Measurements from ENCODE around the gene CAB39L. TPM values are rescaled to one million over a fixed set of nuclear protein-coding genes. Genes with fewer than 3 reads are reported as not detected.

CAB39L gene
- total and polyA plus RNA-seq, 2 of the 13 experiments (the other 11 are each of a cell fraction or from before 2014, with no cell fraction given), result 3.1 to 6.1 TPM

GRCh38 chr13:49410006-49410405 lies 33.9 kb downstream of the CAB39L start (continued):
- TF ChIP-seq HNF1B (CRISPR knock-in tag; IDR thresholded peaks at IDR 0.05), result no peak
- no peak for TF ChIP-seq TFDP2 (CRISPR knock-in tag; IDR thresholded peaks at IDR 0.05)
- no peak for TF ChIP-seq NFKB2 (CRISPR knock-in tag; IDR thresholded peaks at IDR 0.05; ENCODE audit: borderline replicate concordance)

- Histone ChIP-seq H3K27me3 (ENCODE audit: control insufficient read depth in 1 of 2, insufficient read depth in 2 of 2, low read length in 2 of 2) (no peaks in the 10 kb centered on the region), H3K9ac (ENCODE audit: insufficient read depth, low read depth, low read length) (no peak overlapping the region), H3K27ac (ENCODE audit: extremely low read length, insufficient read depth, low read length) (no peak overlapping the region), H3K9me3 (ENCODE audit: low read length) (no peaks in the 10 kb centered on the region), H3K79me2 (ENCODE audit: insufficient read depth, low read length) (no peaks in the 10 kb centered on the region), H3K36me3 (replicated peaks in 1 of 2; ENCODE audit: control insufficient read depth in 1 of 2, insufficient read depth in 2 of 2, low read length in 2 of 2) (no peaks in the 10 kb centered on the region), H3K4me1 (ENCODE audit: insufficient read depth, low read length) (no peaks in the 10 kb centered on the region), H2AFZ (ENCODE audit: low read length) (no peak overlapping the region), H3K4me3 (replicated peaks in 1 of 3; ENCODE audit: insufficient read depth in 1 of 3, low read depth in 2 of 3, low read length in 3 of 3) (no peak overlapping the region), H3K4me2 (ENCODE audit: low read depth, low read length) (no peak overlapping the region), H4K20me1 (ENCODE audit: insufficient read depth, low read length) (no peaks in the 10 kb centered on the region)
- CTCF ChIA-PET (ENCODE audit: low intra/inter-chr PET ratio, low total read pairs), result no interaction called here
- POLR2A ChIA-PET, result no interaction called here
- in situ Hi-C loops (cut with HindIII; ENCODE audit: extremely low pct_ligation_motif_present, low pct_unique_long_range_greater_than_20kb), result no loop called here
- DNase-seq (ENCODE audit: low spot score) (no peak), FAIRE-seq (no peak), ATAC-seq (no peak; the same call in 2 of the 3 replicates)
- BruUV-seq (replicated peaks), result no TSS peak
- intact Hi-C loops (cut with micrococcal nuclease; ENCODE audit: unreplicated experiment), result no loop called here
- WGBS (ENCODE audit: low lambda C conversion rate), result 79% methylated on average over 3 of the region's 3 CpGs
- TF ChIP-seq POGK (CRISPR knock-in tag; conservative IDR thresholded peaks at IDR 0.05) (no peak), SSRP1 (CRISPR knock-in tag; IDR thresholded peaks at IDR 0.05) (no peak), SOX13 (IDR thresholded peaks at IDR 0.05) (no peak), SOX13 (CRISPR knock-in tag; conservative IDR thresholded peaks at IDR 0.05 in 1 of 2, IDR thresholded peaks at IDR 0.05 in 1 of 2) (no peak), ZNF431 (CRISPR knock-in tag; IDR thresholded peaks at IDR 0.05; ENCODE audit: borderline replicate concordance, low read depth) (no peak), MZF1 (CRISPR knock-in tag; IDR thresholded peaks at IDR 0.05; ENCODE audit: borderline replicate concordance) (no peak), ZNF816 (CRISPR knock-in tag; IDR thresholded peaks at IDR 0.05; ENCODE audit: borderline replicate concordance) (no peak), DRAP1 (CRISPR knock-in tag; IDR thresholded peaks at IDR 0.05) (no peak)
- TF ChIP-seq, protein P1, sequence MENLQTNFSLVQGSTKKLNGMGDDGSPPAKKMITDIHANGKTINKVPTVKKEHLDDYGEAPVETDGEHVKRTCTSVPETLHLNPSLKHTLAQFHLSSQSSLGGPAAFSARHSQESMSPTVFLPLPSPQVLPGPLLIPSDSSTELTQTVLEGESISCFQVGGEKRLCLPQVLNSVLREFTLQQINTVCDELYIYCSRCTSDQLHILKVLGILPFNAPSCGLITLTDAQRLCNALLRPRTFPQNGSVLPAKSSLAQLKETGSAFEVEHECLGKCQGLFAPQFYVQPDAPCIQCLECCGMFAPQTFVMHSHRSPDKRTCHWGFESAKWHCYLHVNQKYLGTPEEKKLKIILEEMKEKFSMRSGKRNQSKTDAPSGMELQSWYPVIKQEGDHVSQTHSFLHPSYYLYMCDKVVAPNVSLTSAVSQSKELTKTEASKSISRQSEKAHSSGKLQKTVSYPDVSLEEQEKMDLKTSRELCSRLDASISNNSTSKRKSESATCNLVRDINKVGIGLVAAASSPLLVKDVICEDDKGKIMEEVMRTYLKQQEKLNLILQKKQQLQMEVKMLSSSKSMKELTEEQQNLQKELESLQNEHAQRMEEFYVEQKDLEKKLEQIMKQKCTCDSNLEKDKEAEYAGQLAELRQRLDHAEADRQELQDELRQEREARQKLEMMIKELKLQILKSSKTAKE (CRISPR knock-in tag; IDR thresholded peaks at IDR 0.05; ENCODE audit: borderline replicate concordance), result no peak
- TF ChIP-seq, protein P2, sequence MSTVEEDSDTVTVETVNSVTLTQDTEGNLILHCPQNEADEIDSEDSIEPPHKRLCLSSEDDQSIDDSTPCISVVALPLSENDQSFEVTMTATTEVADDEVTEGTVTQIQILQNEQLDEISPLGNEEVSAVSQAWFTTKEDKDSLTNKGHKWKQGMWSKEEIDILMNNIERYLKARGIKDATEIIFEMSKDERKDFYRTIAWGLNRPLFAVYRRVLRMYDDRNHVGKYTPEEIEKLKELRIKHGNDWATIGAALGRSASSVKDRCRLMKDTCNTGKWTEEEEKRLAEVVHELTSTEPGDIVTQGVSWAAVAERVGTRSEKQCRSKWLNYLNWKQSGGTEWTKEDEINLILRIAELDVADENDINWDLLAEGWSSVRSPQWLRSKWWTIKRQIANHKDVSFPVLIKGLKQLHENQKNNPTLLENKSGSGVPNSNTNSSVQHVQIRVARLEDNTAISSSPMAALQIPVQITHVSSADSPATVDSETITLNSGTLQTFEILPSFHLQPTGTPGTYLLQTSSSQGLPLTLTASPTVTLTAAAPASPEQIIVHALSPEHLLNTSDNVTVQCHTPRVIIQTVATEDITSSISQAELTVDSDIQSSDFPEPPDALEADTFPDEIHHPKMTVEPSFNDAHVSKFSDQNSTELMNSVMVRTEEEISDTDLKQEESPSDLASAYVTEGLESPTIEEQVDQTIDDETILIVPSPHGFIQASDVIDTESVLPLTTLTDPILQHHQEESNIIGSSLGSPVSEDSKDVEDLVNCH (CRISPR knock-in tag; IDR thresholded peaks at IDR 0.05), result no peak
These were observed 34.9 kb downstream of the CAB39L start for GRCh38 chr13:49409008-49409407.

Measured in HepG2 (cell line).